Stimulated activated CD4-positive, alpha-beta T cell treated with anti-CD3 and anti-CD28 coated beads, Interleukin-4, amount 100 ng/mL, for 48 hours (primary cell): ENCODE data around the gene GNAS-AS1.
"Not testable (repeated sequence)": the region's sequence is repeated elsewhere in the genome, so short reads cannot be mapped to it uniquely, and the experiment has no call there.

ENCODE experiments used
- DNase-seq, 2 donors: peaks; one replicate each; pipeline ENCODE4 v3.0.0-alpha.2; 2020; ENCODE audit warnings: low read depth in 2 of 2

The GNAS-AS1 gene

GRCh38 chr20:58836616-58837204 is 14.0 kb downstream of the GNAS-AS1 start:
- no peak for DNase-seq

GRCh38 chr20:58835231-58835630 is 15.5 kb downstream of the GNAS-AS1 start:
- no peak for DNase-seq

- no peak for DNase-seq
These were observed 16.8 kb downstream of the GNAS-AS1 start for GRCh38 chr20:58833921-58834320.

- DNase-seq = no peak
These were observed 18.2 kb downstream of the GNAS-AS1 start for GRCh38 chr20:58832457-58832856.

GRCh38 chr20:58829531-58829941 is 21.2 kb downstream of the GNAS-AS1 start:
- no peak for DNase-seq

GRCh38 chr20:58828804-58829203 is 21.9 kb downstream of the GNAS-AS1 start:
- not testable (repeated sequence) for DNase-seq

- no peak for DNase-seq
These were observed 22.6 kb downstream of the GNAS-AS1 start for GRCh38 chr20:58828136-58828535.

GRCh38 chr20:58826271-58826670 is 24.4 kb downstream of the GNAS-AS1 start:
- no peak for DNase-seq

- no peak for DNase-seq
These were observed 25.3 kb downstream of the GNAS-AS1 start for GRCh38 chr20:58825450-58825849.

GRCh38 chr20:58824843-58825242 is 25.9 kb downstream of the GNAS-AS1 start:
- DNase-seq = no peak

- no peak for DNase-seq
These were observed 27.7 kb downstream of the GNAS-AS1 start for GRCh38 chr20:58822748-58823730.

GRCh38 chr20:58822149-58822548 is 28.6 kb downstream of the GNAS-AS1 start:
- DNase-seq = no peak

- DNase-seq = not testable (repeated sequence)
These were observed 30.2 kb downstream of the GNAS-AS1 start for GRCh38 chr20:58820515-58820914.

GRCh38 chr20:58819921-58820320 is 30.8 kb downstream of the GNAS-AS1 start:
- no peak for DNase-seq

GRCh38 chr20:58818586-58819285 is 32.0 kb downstream of the GNAS-AS1 start:
- peak; percentile 49 to 55 for DNase-seq

GRCh38 chr20:58817748-58818147 is 33.0 kb downstream of the GNAS-AS1 start:
- no peak for DNase-seq

GRCh38 chr20:58816957-58817651 is 33.6 kb downstream of the GNAS-AS1 start:
- DNase-seq = no peak

GRCh38 chr20:58816051-58816450 is 34.7 kb downstream of the GNAS-AS1 start:
- DNase-seq = no peak

- DNase-seq = no peak
These were observed 35.3 kb downstream of the GNAS-AS1 start for GRCh38 chr20:58815448-58815847.

GRCh38 chr20:58813369-58813768 is 37.3 kb downstream of the GNAS-AS1 start:
- DNase-seq = no peak

- DNase-seq = no peak
These were observed 39.4 kb downstream of the GNAS-AS1 start for GRCh38 chr20:58811334-58811733.

GRCh38 chr20:58810879-58811250 is 39.8 kb downstream of the GNAS-AS1 start:
- no peak for DNase-seq
